Muscle layer of duodenum (tissue), 2 donors: ENCODE data around the gene F8.

ENCODE experiments used
- H3K27ac ChIP-seq: one replicate; pipeline ENCODE4 v1.7.0; 2013; ENCODE audit warnings: mild to moderate bottlenecking, low read length
- H3K27me3 ChIP-seq: one replicate; pipeline ENCODE4 v1.7.0; 2013; ENCODE audit warnings: low read depth, mild to moderate bottlenecking, control low read depth, low read length
- H3K36me3 ChIP-seq, 2 donors: one replicate each; pipeline ENCODE4 v1.7.0; 2013; ENCODE audit warnings: low read length in 2 of 2, control low read depth in 1 of 2, mild to moderate bottlenecking in 1 of 2; ENCODE audit not compliant: insufficient read depth in 2 of 2, control insufficient read depth in 1 of 2
- H3K4me1 ChIP-seq, 2 donors: one replicate each; pipeline ENCODE4 v1.7.0; 2013; ENCODE audit warnings: low read length in 2 of 2, mild to moderate bottlenecking in 2 of 2, control low read depth in 1 of 2, moderate library complexity in 1 of 2; ENCODE audit not compliant: insufficient read depth in 2 of 2, control insufficient read depth in 1 of 2
- H3K4me3 ChIP-seq, 2 donors: one replicate each; pipeline ENCODE4 v1.7.0; 2013; ENCODE audit warnings: low read length in 2 of 2, low read depth in 1 of 2, mild to moderate bottlenecking in 1 of 2
- H3K9me3 ChIP-seq, 2 donors: one replicate each; pipeline ENCODE4 v1.7.0; 2013; ENCODE audit warnings: low read length in 2 of 2, control low read depth in 1 of 2, mild to moderate bottlenecking in 1 of 2; ENCODE audit not compliant: control insufficient read depth in 1 of 2
- donor health status: healthy.

The F8 gene

GRCh38 chrX:154809939-154810665, 212.4 kb downstream of the F8 start:
- H3K27ac ChIP-seq, result no peak overlapping the region
- H3K4me3 ChIP-seq, result no peak overlapping the region
- H3K36me3 ChIP-seq, result no peaks in the 10 kb centered on the region
- no peaks in the 10 kb centered on the region for H3K27me3 ChIP-seq
- no peaks in the 10 kb centered on the region for H3K9me3 ChIP-seq
- no peaks in the 10 kb centered on the region for H3K4me1 ChIP-seq

GRCh38 chrX:154806837-154807501, 215.6 kb downstream of the F8 start:
- H3K9me3 ChIP-seq, result no peaks in the 10 kb centered on the region
- no peak overlapping the region for H3K27ac ChIP-seq
- H3K4me1 ChIP-seq, result peaks cover 0 to 7% of the 10 kb centered on the region in 2 donors
- no peak overlapping the region for H3K4me3 ChIP-seq
- H3K27me3 ChIP-seq, result no peaks in the 10 kb centered on the region
- H3K36me3 ChIP-seq, result no peaks in the 10 kb centered on the region

- peak overlapping the region; percentile 72 for H3K27ac ChIP-seq
- H3K4me3 ChIP-seq, result peak overlapping the region; percentile 50 to 77
- H3K4me1 ChIP-seq, result peaks cover 0 to 7% of the 10 kb centered on the region in 2 donors
- H3K27me3 ChIP-seq, result no peaks in the 10 kb centered on the region
- H3K9me3 ChIP-seq, result no peaks in the 10 kb centered on the region
- H3K36me3 ChIP-seq, result no peaks in the 10 kb centered on the region
Measured at GRCh38 chrX:154805696-154806091, 216.8 kb downstream of the F8 start.

- peak within 1 kb of the TSS; percentile 72 to 77 for H3K4me3 ChIP-seq
- H3K36me3 ChIP-seq, result no peaks in the 10 kb centered on the region
- no peaks in the 10 kb centered on the region for H3K9me3 ChIP-seq
- no peaks in the 10 kb centered on the region for H3K27me3 ChIP-seq
- peaks cover 0 to 11% of the 10 kb centered on the region in 2 donors for H3K4me1 ChIP-seq
- H3K27ac ChIP-seq, result peak within 1 kb of the TSS; percentile 80
Measured at GRCh38 chrX:154804957-154805695, 217.4 kb downstream of the F8 start, which contains the start of gene MPP1. MPP1 (minus strand) TSS chrX:154805485; CDS start chrX:154805373, 112 bp downstream.

- peak overlapping the region; percentile 80 for H3K27ac ChIP-seq
- peaks cover 7 to 11% of the 10 kb centered on the region in 2 donors for H3K4me1 ChIP-seq
- no peaks in the 10 kb centered on the region for H3K27me3 ChIP-seq
- H3K9me3 ChIP-seq, result no peaks in the 10 kb centered on the region
- H3K4me3 ChIP-seq, result peak overlapping the region; percentile 72 to 77
- no peaks in the 10 kb centered on the region for H3K36me3 ChIP-seq
Measured at GRCh38 chrX:154804261-154804956, 218.1 kb downstream of the F8 start.

- H3K4me1 ChIP-seq, result peaks cover 9 to 11% of the 10 kb centered on the region in 2 donors
- H3K27me3 ChIP-seq, result no peaks in the 10 kb centered on the region
- H3K36me3 ChIP-seq, result no peaks in the 10 kb centered on the region
- H3K9me3 ChIP-seq, result no peaks in the 10 kb centered on the region
- H3K27ac ChIP-seq, result peak overlapping the region; percentile 56
- H3K4me3 ChIP-seq, result peak overlapping the region in 1 of 2 donors; percentile 72
Measured at GRCh38 chrX:154802947-154803346, 219.6 kb downstream of the F8 start.

GRCh38 chrX:154800478-154801210, 221.9 kb downstream of the F8 start:
- Histone ChIP-seq H3K27ac (peak overlapping the region; percentile 77), H3K4me1 (peaks cover 9 to 11% of the 10 kb centered on the region in 2 donors), H3K36me3 (no peaks in the 10 kb centered on the region), H3K9me3 (no peaks in the 10 kb centered on the region), H3K4me3 (peak overlapping the region in 1 of 2 donors; percentile 11), H3K27me3 (no peaks in the 10 kb centered on the region)

GRCh38 chrX:154799556-154800348, 222.8 kb downstream of the F8 start:
- no peaks in the 10 kb centered on the region for H3K9me3 ChIP-seq
- no peaks in the 10 kb centered on the region for H3K27me3 ChIP-seq
- peaks cover 9 to 11% of the 10 kb centered on the region in 2 donors for H3K4me1 ChIP-seq
- H3K27ac ChIP-seq, result peak overlapping the region; percentile 77
- H3K36me3 ChIP-seq, result no peaks in the 10 kb centered on the region
- H3K4me3 ChIP-seq, result peak overlapping the region in 1 of 2 donors; percentile 11

GRCh38 chrX:154797006-154797405, 225.5 kb downstream of the F8 start:
- Histone ChIP-seq H3K27me3 (no peaks in the 10 kb centered on the region), H3K4me3 (no peak overlapping the region), H3K9me3 (no peaks in the 10 kb centered on the region), H3K27ac (no peak overlapping the region), H3K36me3 (no peaks in the 10 kb centered on the region), H3K4me1 (peaks cover 5 to 9% of the 10 kb centered on the region in 2 donors)

GRCh38 chrX:154795016-154795415, 227.5 kb downstream of the F8 start:
- H3K27me3 ChIP-seq, result no peaks in the 10 kb centered on the region
- no peaks in the 10 kb centered on the region for H3K9me3 ChIP-seq
- H3K36me3 ChIP-seq, result no peaks in the 10 kb centered on the region
- H3K27ac ChIP-seq, result no peak overlapping the region
- no peak overlapping the region for H3K4me3 ChIP-seq
- peaks cover 0 to 9% of the 10 kb centered on the region in 2 donors for H3K4me1 ChIP-seq
